D341Med (cell line): ENCODE measurements around the gene TSPYL6.
"Not testable (repeated sequence)": the region's sequence is repeated elsewhere in the genome, so short reads cannot be mapped to it uniquely, and the experiment has no call there.

Experiments used
- DNase-seq: peaks from one replicate; pipeline ENCODE4 v3.0.0; 2012; ENCODE audit warnings: low spot score

TSPYL6 gene

DNA sequence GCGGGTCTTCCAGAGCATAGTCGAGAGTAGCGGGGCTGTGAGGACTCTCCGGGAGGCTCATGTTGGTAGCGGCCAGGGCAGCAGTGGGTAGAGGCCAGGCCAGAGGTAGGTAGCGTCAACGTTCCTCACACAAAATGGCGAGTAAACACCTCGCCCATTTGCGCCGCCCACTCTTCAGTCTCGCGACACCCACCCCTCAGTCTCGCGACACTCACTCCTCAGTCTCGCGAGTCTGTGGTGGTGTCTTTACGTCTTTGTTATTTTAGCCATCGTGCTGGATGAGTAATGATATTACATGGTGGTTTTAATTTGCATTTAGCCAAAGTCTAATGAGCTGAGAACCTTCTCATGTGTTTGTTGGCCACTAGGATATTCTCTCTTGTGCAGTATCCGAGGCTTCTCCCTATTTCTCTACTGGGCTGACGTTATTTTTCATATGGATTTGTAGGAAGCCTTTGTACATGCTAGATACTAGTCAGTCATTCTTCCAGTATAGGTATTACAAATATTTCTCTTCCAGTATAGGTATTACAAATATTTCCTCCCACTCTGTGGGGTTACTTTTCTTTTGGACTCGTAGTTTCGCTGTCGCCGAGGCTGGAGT is at the start of gene TSPYL6:
Gene TSPYL6, minus strand, starts transcription at position 139 of the 604 bp plus-strand sequence. Its CDS starts 78 bp downstream, at position 61.
- DNase-seq = no peak

DNA sequence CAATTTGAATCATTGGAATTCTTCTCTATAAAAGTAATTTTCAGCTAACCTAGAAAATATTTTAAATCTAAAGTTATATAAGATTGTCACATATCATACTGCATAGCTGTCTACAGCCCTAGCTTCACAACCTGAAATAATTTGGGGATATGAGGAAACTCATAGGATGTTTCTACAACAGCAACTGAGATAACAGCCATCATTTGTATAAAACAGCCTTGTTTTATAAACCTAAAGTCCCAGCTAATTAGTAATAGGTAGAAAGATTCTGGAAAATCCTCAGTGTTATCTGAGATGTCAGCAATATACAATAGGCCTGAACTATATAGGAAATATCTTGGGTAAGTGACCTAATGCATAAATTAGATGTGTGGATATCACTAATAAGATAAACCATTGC is 47.6 kb upstream of the TSPYL6 start:
- no peak for DNase-seq

DNA sequence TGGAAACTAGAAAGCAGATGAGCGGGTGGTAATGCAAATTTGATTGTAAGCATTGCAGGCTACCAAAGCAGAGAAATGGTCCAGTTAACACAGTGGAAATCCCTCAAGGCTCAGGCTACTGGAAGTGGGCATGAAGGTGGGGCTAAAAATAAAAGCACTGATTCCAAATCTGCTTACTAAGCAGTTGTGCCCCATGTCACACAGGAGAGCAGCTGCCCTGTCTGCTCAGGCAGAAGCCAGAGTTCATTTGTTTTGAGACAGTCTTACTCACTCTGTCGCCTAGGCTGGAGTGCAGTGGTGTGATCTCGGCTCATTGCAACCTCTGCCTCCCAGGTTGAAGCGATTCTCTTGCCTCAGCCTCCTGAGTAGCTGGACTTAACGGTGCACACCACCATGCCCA is 42.5 kb upstream of the TSPYL6 start:
- DNase-seq = no peak

DNA sequence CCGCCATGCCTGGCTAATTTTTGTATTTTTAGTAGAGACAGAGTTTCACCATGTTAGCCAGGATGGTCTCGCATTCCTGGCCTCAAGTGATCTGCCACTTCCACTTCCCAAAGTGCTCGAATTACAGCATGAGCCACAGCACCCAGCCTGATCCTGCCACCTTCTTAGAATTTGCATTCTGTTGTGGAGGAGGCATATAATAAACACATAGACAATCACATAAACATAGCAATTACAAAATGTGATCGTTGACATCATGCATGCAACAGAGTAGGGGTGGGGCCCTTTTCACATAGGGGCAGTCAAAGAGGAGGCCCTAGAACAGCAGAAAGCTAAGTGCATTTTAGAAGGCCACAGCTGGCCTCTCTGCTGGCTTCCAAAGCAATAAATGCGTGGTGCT is 39.9 kb upstream of the TSPYL6 start:
- DNase-seq = no peak

DNA sequence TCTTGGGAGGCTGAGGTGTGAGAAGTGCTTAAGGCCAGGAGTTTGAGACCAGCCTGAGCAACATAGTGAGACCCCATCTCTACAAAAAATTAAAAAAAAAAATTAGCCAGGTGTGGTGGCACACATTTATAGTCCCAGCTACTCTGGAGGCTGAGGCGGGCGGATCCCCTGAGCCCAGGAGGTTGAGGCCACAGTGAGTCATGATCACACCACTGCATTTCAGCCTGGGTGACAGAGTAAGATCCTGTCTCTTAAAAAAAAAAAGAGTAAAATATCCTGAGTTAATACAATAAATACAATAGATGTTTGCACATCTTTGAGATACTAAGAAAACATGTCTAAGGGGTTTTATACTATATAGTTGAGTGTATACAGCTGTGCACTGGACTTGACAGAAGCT is 38.6 kb upstream of the TSPYL6 start:
- not testable (repeated sequence) for DNase-seq

DNA sequence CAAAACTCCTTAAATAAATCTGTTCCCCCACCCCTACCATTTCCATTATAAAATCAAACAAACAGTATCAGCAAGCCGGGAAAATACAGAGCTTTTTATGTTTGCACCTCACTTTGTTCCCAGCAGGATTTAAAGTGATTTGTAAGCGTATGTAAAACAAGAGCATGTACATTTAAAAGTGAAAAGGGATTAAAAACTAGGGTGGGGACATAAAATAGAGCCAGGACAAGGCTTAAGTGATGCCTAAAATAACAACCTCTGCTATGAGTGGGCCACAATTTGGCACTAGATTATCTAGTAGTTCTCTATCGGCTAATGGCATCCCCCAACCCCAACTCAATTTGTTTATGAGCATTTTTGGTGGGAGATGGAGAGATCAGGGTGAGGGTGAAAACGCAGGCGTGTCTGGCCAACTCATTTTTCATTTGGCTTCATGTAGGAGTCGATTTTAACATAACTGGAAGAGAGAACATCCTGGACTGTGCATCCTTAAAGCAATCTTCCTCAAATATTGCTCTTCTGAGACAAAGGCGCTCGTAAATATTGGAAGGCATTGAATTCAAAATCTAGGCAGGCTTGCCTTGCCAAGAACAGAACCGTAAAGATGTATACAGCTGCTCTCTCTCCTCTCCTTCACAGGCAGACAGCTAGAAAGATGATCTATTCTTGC is 34.5 kb upstream of the TSPYL6 start:
- DNase-seq = no peak

DNA sequence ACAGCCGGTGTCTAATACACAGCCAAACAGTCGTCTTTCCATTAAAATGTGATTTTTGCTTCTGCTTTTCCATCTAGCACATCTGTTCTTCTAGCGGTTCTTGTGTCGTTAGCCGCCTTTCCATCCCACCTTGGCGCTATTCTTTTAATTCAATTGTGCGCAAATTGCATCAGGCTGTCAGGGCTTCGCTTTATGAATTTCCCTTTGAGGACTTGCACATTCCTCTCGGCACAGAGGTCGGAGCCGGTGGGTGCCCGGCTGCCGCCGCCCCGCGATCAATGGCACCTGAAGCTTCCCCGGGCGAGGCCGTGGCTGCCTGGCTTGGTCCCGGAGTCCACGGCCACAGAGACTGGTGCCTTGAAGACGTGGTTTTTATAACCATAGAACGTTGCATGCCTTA is 33.9 kb upstream of the TSPYL6 start:
- DNase-seq = no peak

DNA sequence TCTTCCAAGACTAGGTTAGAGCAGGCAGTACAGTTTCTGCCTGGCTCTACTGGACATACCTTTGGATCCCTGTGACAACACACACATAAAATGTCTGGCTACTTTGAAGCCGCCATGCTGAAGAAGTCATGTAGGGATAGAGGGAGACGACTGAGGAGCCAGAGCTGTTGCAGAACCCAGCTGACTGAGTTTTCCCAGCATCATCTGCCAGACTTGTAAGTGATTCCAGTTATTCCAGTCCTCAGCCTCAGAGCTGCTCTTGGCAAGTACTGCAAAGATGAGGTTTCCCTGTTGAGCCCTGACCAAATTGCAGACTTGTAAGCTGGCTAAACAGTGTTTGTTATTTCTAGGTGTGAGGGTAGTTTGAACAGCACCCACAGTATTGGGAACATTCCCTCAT is 31.5 kb upstream of the TSPYL6 start:
- DNase-seq = no peak

DNA sequence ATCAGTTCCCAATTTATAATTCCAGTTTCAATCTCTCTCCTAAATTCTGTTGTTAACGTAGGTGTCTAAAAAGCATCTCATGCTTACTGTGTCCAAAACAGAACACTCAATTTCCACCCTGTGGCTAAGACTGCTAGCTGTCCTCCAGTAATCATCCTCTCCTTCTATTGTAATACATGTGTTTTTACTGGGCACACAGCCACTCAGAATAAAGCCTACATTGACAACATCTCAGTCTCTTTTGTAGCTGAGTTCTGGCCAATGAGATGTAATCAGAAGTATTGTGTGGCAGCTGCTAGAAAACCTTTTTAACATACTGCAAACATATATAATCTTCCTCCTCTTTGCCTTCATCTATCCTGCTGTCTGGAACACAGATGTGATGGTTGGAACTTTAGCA is 29.4 kb upstream of the TSPYL6 start:
- no peak for DNase-seq

DNA sequence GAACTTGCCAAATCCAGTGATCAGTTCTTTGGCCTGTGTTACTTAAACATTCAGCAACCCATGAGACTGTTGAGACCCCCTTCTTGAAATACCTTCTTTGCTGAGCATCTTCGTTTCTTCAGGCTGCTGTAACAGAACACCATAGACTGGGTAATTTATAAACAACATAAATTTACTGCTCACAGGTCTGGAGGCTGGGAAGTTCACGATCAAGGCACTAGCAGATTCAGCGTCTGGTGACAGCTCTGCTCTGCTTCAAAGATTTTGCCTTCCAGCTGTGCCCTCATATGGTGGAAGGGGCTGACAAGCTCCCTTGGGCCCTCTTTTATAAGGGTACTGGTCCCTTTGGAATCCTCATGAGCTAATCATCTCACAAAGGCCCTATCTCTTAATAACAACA is 28.8 kb upstream of the TSPYL6 start:
- DNase-seq = no peak

DNA sequence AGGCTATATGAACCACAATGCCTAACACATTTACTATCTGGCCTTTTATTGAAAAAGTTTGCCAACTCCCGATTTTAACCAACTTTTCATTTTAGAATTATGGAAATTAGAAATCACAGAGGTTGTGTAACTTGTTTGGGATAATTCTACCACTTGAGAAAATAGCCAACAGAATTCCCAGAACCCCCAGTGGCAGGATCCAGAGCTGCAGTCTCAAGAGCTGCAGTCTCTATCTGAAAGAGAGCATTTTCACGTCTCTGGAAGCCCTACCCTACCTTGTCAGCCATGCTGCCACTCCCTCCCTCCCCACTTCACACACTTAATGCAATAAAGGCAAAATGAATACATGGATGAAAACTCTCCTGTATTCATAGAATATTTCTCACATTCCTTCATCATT is 23.4 kb upstream of the TSPYL6 start:
- peak; percentile 28 for DNase-seq

DNA sequence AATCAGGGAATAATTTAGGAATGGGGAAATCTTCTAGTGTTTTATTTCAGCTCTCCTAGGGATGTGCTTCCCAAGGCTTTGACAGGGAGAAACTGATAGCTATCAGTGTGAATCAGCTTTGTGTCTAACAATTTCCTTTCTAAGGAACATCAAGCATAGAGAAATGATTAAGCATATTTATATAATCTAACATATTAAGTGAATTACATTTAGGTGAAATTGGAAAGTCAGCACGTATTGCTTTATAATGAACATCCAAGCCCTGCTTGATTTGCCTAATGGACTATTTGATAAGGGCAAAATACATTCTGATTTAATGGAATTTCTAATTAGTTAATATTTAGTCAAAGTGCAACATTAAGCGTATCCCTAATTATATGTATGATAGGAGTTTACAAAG is 19.5 kb upstream of the TSPYL6 start:
- DNase-seq = no peak

DNA sequence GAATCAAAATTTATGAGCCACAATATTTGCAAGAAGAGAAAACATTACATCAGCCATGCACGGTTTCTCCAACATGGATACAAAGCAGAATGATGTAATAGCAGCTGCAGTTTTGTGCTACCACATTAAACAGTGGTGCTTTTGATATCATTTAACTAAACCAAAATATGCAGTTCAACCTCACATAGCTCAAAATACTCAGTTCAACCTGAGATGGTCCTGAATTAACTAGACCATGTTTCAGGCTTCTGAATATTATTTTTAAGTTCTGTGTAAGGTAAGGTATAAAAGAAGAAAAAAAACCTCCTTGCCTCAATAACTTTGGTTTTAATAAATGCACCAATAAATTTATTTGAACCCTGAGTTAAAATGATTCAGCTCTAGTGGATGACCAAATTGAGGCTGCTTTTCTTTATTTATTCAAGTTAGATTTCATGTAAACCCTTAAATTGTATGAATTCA is 18.8 kb upstream of the TSPYL6 start:
- DNase-seq = no peak

DNA sequence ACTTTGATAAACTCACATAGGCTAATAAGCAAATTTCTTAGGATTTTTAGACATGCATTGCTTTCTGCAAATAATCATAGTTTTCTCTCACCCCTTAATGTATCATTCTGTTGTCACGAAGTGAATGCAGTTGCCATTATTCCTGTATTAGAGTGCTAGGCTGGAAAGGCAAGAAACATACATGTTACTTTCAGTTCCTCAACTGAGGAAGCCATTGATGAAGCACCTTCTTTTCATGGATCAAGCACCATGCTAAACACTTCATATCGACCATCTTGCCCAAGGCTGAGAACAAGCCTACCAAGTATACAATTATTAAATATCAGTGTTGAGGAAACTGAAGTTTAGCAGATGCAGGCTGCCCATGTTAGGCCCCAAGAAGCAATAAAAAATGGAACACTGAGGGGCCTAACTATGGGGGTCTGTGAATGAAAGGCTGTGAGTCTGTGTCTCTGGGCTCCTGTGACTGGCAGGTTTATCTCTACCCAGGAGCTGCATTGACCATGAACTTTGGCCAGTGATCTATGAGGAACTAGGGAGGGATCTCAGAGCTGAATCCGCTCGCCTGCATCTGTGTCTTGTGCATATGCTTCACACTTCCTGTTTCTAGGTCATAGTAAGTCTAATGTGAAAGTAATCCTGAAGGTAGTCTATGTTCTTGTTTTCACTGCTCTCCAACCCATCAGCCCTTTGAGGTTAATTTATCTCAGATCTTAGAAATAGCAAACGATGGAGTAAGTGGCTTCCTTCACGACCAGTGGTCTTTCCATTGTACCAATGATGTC is 16.0 kb upstream of the TSPYL6 start:
- DNase-seq = no peak

DNA sequence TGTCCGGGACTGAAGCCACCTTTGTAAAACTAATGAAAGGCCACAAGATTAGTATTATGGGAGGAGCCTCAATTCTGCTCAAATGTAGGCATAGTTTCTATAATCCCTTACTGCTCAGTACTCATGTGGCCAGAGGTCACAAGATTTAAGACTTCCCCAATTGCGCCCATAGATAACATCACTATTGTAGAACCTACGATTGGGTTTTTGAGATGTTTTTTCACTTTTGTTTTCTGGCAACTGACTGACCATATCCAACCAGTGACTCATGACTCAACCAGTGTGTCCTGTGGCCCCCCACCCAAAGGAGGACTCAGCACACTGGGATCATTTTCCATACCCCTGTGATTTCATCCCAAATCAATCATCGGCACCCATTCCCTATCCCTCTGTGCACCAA is 15.2 kb upstream of the TSPYL6 start:
- DNase-seq = no peak

DNA sequence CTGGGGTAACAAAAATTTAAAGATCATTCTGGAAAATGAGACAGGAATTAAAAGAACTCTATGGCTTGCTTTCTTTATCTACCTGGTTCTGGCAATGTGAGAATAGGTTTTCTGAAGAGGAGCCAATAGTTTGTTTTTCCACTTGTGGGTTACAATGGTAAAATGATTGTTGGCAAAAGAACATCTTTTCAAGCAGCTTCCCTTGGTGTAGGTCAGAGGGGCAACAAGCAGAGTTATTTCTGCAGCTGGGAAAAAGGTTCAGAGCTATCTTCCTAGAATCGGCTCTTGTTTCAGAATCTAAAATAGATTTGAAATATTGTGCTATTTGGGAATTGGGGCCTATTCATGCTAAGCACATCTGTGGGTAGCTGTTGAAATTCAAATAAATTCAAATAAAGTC is 11.5 kb upstream of the TSPYL6 start:
- DNase-seq = no peak

DNA sequence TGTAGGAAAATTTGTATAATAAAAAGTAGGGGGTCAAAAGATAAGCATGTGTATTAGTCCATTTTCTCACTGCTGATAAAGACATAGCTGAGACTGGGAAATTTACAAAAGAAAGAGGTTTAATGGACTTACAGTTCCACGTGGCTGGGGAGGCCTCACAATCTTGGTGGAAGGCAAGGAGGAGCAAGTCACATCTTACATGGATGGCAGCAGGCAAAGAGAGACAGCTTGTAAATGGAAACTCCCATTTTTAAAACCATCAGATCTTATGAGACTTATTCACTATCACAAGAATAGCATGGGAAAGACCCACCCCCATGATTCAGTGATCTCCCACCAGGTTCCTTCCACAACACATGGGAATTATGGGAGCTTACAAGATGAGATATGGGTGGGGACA is 9.1 kb upstream of the TSPYL6 start:
- not testable (repeated sequence) for DNase-seq

DNA sequence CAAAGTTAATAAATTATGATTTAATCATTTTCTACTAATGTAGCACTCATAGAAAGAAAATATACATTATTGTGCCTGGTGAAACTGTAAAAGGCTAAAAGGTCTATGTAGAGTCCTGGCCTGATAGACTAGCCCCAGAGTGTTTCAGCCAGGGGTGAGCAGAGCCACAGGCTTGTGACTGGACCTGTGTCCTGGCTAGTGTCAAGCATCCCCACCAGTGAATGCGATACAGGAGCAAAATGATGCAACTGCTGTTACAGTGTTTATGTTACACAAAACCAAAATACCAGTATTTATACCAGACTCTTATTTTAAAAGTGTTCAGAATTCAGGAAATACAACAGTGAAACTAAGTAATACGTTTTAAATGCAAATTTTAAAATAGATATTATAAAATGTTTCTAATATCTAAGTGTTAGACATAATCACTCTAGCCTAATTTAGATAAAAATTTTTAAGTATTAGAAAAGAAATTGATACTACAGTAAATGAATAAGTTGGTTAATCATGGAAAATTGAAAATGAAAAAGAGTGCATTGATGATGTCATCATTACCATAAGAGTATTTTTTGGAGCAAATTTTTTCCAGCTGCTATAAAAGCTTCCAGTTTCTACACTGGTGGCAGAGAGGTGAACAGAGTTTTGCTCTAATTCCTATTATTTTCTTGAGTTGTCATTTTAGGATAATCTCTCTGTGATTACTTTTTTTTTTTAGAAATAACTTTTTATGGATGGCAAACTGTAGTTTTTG is 6.2 kb upstream of the TSPYL6 start:
- DNase-seq = no peak

DNA sequence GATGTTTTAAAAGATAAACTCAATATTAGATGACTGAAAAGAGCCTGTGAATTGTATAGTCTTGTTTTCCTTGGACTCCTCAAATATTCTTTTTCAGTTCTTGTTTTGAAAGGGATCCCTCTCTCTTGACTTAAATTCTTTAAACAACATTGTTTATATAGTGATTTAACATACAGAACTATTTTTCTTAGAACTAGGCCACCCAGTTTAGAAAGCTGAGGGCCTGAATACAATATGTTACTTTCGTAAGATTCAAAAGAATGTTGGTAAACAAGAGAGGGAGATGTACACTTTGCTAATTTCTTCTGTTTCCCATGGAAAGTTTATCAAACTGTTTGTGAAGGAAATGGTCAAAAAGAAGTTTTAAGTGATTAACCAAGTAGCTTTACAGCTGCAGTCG is 5.5 kb upstream of the TSPYL6 start:
- no peak for DNase-seq

DNA sequence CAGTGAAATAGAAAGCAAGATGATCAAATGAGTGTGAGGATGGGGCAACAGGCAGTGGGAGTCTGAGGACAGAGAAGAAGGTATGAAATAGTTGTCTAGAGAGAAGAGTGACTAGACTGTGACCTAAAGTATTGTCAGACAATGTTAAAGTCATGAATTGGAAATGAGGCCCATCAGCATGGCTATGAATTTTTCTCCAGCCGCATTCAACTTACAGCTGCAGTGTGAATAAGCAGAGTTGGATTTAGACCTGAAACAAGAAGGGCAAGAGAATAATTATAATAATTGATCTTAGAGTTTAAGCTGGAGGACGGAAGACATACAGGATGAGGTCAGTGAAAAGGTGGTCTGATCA is 4.2 kb upstream of the TSPYL6 start:
- DNase-seq = no peak

DNA sequence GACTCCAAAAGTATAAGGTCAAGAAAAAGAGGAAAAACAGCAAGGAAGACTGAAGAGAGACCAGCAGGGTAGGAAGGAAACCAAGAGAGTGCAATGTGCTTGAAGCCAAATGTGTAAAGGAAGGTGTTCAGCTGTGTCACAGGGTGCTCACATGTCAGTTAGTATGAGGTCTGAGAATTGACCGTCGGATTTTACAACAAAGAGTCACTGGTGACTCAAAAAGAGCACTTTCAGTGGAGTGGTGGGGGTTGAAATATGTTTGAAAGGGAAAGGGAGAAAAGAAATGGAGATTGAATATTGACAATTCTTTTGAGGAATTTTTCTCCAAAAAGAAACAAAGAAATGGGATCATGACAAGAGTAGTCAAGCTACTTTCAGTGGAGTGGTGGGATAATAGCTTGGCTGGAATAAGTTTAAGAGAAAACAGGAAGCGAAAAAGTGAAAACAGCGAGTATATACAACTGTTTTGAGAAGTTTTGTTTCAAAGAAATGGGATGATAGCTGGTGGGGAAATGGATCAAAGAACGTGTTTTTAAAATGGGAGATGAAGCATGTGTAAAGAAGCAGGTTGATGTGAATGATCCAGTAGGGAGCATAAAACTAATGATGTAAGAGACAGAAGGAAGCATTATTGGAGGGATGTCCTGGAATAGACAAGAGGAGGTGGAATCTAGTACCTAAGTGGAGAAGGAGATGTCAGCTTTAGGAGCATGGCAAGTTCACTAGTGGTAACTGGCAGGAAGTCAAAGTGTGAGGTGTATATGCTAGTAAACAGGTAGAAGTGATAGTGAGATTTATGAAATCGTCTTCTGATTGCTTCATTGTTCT is 3.6 kb upstream of the TSPYL6 start:
- DNase-seq = no peak

DNA sequence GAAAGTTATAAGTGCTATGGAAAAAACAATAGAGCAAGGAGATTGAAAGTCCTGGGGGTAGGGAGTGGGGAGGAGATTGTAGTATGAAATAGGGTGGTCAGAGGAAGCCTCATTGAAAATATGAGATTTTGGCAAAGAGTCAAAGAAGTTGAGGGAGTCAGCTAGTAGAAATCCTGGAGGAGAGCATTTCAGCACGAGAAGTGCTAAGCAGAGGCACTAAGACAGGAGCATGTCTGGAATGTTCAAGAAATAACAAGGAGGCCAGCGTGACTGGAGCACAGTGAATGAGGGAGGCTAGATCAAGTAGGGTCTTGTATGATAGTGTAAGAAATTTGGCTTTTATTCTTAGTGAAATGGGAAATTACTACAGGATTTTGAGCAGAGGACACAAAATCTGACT is 2.1 kb upstream of the TSPYL6 start:
- DNase-seq = no peak
